Myocyte (in vitro differentiated cells): ENCODE data around the gene DIO3. TPM values are rescaled to one million over a fixed set of nuclear protein-coding genes. Genes with fewer than 3 reads are reported as not detected.
"Not testable (repeated sequence)": the region's sequence is repeated elsewhere in the genome, so short reads cannot be mapped to it uniquely, and the experiment has no call there.

Experiments
- DNase-seq: peaks from one replicate; pipeline ENCODE4 v3.0.0-alpha.2; 2012; ENCODE audit warnings: low read depth
- total RNA-seq: library from RNA; depleted of rRNA; stranded (reverse); fragments of >200 nt; gene quantifications from 2 replicates; pipeline ENCODE4 v1.2.3, GENCODE V29; 2014

Gene DIO3
- total RNA-seq, 1 donor from 2014 or later = not detected

- no peak for DNase-seq
These were observed 20.5 kb upstream of the DIO3 start for GRCh38 chr14:101540481-101541462.

GRCh38 chr14:101542391-101542790 is 18.9 kb upstream of the DIO3 start:
- no peak for DNase-seq

GRCh38 chr14:101543814-101544213 is 17.5 kb upstream of the DIO3 start:
- no peak for DNase-seq

- DNase-seq = no peak
These were observed 16.7 kb upstream of the DIO3 start for GRCh38 chr14:101544550-101544949.

- DNase-seq = no peak
These were observed 14.6 kb upstream of the DIO3 start for GRCh38 chr14:101546706-101547105.

GRCh38 chr14:101547107-101547738 is 14.1 kb upstream of the DIO3 start:
- no peak for DNase-seq

GRCh38 chr14:101547961-101548669 is 13.2 kb upstream of the DIO3 start:
- DNase-seq = no peak

- no peak for DNase-seq
These were observed 12.6 kb upstream of the DIO3 start for GRCh38 chr14:101548710-101549109.

- no peak for DNase-seq
These were observed 12.1 kb upstream of the DIO3 start for GRCh38 chr14:101549154-101549553.

GRCh38 chr14:101550202-101550912 is 10.9 kb upstream of the DIO3 start:
- DNase-seq = not testable (repeated sequence)

- DNase-seq = no peak
These were observed 9.3 kb upstream of the DIO3 start for GRCh38 chr14:101551729-101552595.

GRCh38 chr14:101552786-101553231 is 8.5 kb upstream of the DIO3 start:
- no peak for DNase-seq

- DNase-seq = no peak
These were observed 7.9 kb upstream of the DIO3 start for GRCh38 chr14:101553393-101553792.

GRCh38 chr14:101553931-101554330 is 7.4 kb upstream of the DIO3 start:
- no peak for DNase-seq

- DNase-seq = peak; percentile 15
These were observed 6.2 kb upstream of the DIO3 start for GRCh38 chr14:101554991-101555668.

- not testable (repeated sequence) for DNase-seq
These were observed 5.6 kb upstream of the DIO3 start for GRCh38 chr14:101555669-101556043.

GRCh38 chr14:101556131-101556530 is 5.2 kb upstream of the DIO3 start:
- no peak for DNase-seq

- no peak for DNase-seq
These were observed 4.6 kb upstream of the DIO3 start for GRCh38 chr14:101556566-101557320.

- no peak for DNase-seq
These were observed 4.0 kb upstream of the DIO3 start for GRCh38 chr14:101557321-101557695.
